Nephron progenitor cell (in vitro differentiated cells): Measurements from ENCODE around the gene NCLN.
A peak's percentile ranks its signal among the peaks of the same experiment; 100 is the strongest.

Experiments
- DNase-seq: peaks from one replicate; pipeline ENCODE4 v3.0.0; 2021
- H3K27ac Mint-ChIP-seq: 2 replicates; pipeline ENCODE4 v1.8.0; 2021; ENCODE audit warnings: mild to moderate bottlenecking, moderate library complexity, mixed read lengths
- H3K27me3 Mint-ChIP-seq: 2 replicates; pipeline ENCODE4 v1.8.0; 2021; ENCODE audit warnings: mild to moderate bottlenecking, low read depth, mixed read lengths; ENCODE audit not compliant: poor library complexity
- H3K36me3 Mint-ChIP-seq: 2 replicates; pipeline ENCODE4 v1.8.0; 2021; ENCODE audit warnings: low read depth, mixed read lengths
- H3K4me1 Mint-ChIP-seq: 2 replicates; pipeline ENCODE4 v1.8.0; 2021; ENCODE audit warnings: mixed read lengths
- H3K4me3 Mint-ChIP-seq: 2 replicates; pipeline ENCODE4 v1.8.0; 2021; ENCODE audit warnings: mild to moderate bottlenecking, moderate library complexity, mixed read lengths
- H3K9me3 Mint-ChIP-seq: 2 replicates; pipeline ENCODE4 v1.8.0; 2021; ENCODE audit warnings: mild to moderate bottlenecking, moderate library complexity, mixed read lengths
- CTCF ChIP-seq: fragments of 200-600 bp; sonication (generic); IDR thresholded peaks from 2 replicates; pipeline ENCODE4 v1.5.0; 2021; ENCODE audit warnings: antibody characterized with exemption

Gene NCLN

GRCh38 chr19:3161453-3161852, 24.3 kb upstream of the NCLN start:
- Mint-ChIP-seq H3K36me3 (no peaks in the 10 kb centered on the region), H3K4me1 (no peaks in the 10 kb centered on the region), H3K9me3 (peaks cover 4% of the 10 kb centered on the region), H3K27me3 (peaks cover 65% of the 10 kb centered on the region), H3K27ac (no peak overlapping the region), H3K4me3 (no peak overlapping the region)
- no peak for TF ChIP-seq CTCF
- no peak for DNase-seq

- H3K4me3 Mint-ChIP-seq, result no peak overlapping the region
- TF ChIP-seq CTCF, result no peak
- H3K27me3 Mint-ChIP-seq, result peaks cover 71% of the 10 kb centered on the region
- H3K4me1 Mint-ChIP-seq, result no peaks in the 10 kb centered on the region
- H3K27ac Mint-ChIP-seq, result no peak overlapping the region
- peaks cover 4% of the 10 kb centered on the region for H3K9me3 Mint-ChIP-seq
- DNase-seq, result no peak
- no peaks in the 10 kb centered on the region for H3K36me3 Mint-ChIP-seq
These were observed 23.1 kb upstream of the NCLN start for GRCh38 chr19:3162418-3163229.

- Mint-ChIP-seq H3K27me3 (peaks cover 68% of the 10 kb centered on the region), H3K27ac (no peak overlapping the region), H3K36me3 (no peaks in the 10 kb centered on the region), H3K9me3 (peaks cover 4% of the 10 kb centered on the region), H3K4me1 (no peaks in the 10 kb centered on the region), H3K4me3 (no peak overlapping the region)
- TF ChIP-seq CTCF, result peak; percentile 95
- DNase-seq, result peak; percentile 73
These were observed 22.4 kb upstream of the NCLN start for GRCh38 chr19:3163230-3163886.

GRCh38 chr19:3163943-3164342, 21.8 kb upstream of the NCLN start:
- no peak for TF ChIP-seq CTCF
- peaks cover 65% of the 10 kb centered on the region for H3K27me3 Mint-ChIP-seq
- peaks cover 4% of the 10 kb centered on the region for H3K9me3 Mint-ChIP-seq
- H3K36me3 Mint-ChIP-seq, result no peaks in the 10 kb centered on the region
- H3K27ac Mint-ChIP-seq, result no peak overlapping the region
- no peaks in the 10 kb centered on the region for H3K4me1 Mint-ChIP-seq
- no peak for DNase-seq
- H3K4me3 Mint-ChIP-seq, result no peak overlapping the region

GRCh38 chr19:3167533-3168272, 18.0 kb upstream of the NCLN start:
- Mint-ChIP-seq H3K27ac (no peak overlapping the region), H3K36me3 (no peaks in the 10 kb centered on the region), H3K4me1 (no peaks in the 10 kb centered on the region), H3K27me3 (peaks cover 73% of the 10 kb centered on the region), H3K9me3 (no peaks in the 10 kb centered on the region), H3K4me3 (no peak overlapping the region)
- no peak for DNase-seq
- TF ChIP-seq CTCF, result no peak
